Loucy (cell line): Measurements from ENCODE around the gene CDC42BPB.

Experiments
- H2AFZ ChIP-seq: fragments of 200-600 bp; sonication (generic); 2 replicates; pipeline ENCODE4 v1.6.0; 2016; ENCODE audit warnings: antibody characterized with exemption, mild to moderate bottlenecking, low read length, moderate library complexity
- H3F3A ChIP-seq: fragments of 200-600 bp; 2 replicates; pipeline ENCODE4 v1.6.0; 2016; ENCODE audit warnings: antibody characterized with exemption, low read depth, mild to moderate bottlenecking
- H3K27me3 ChIP-seq: fragments of 200-600 bp; sonication (generic); 2 replicates; pipeline ENCODE4 v1.6.1; 2014; ENCODE audit warnings: low read length, mild to moderate bottlenecking; ENCODE audit not compliant: insufficient read depth, poor library complexity, severe bottlenecking
- H3K36me3 ChIP-seq: fragments of 200-600 bp; sonication (generic); 2 replicates; pipeline ENCODE4 v1.6.1; 2016; ENCODE audit warnings: low read length; ENCODE audit not compliant: insufficient read depth
- H3K4me1 ChIP-seq: fragments of 200-600 bp; sonication (generic); 2 replicates; pipeline ENCODE4 v1.5.1; 2014; ENCODE audit warnings: low read length, mild to moderate bottlenecking; ENCODE audit not compliant: insufficient read depth, poor library complexity, severe bottlenecking
- H3K4me2 ChIP-seq: fragments of 200-600 bp; sonication (generic); 2 replicates; pipeline ENCODE4 v1.6.0; 2014; ENCODE audit warnings: antibody characterized with exemption, low read length, low read depth, mild to moderate bottlenecking; ENCODE audit not compliant: poor library complexity, severe bottlenecking
- H3K4me3 ChIP-seq: fragments of 200-600 bp; sonication (generic); 2 replicates; pipeline ENCODE4 v1.5.1; 2014; ENCODE audit warnings: low read length, mild to moderate bottlenecking, mixed read lengths; ENCODE audit not compliant: poor library complexity, severe bottlenecking
- H3K79me2 ChIP-seq: fragments of 200-600 bp; sonication (generic); 2 replicates; pipeline ENCODE4 v1.6.1; 2014; ENCODE audit warnings: low read length; ENCODE audit not compliant: insufficient read depth
- H3K9ac ChIP-seq: fragments of 200-600 bp; sonication (generic); 2 replicates; pipeline ENCODE4 v1.6.0; 2014; ENCODE audit warnings: mild to moderate bottlenecking, low read depth, low read length, moderate library complexity; ENCODE audit not compliant: poor library complexity, severe bottlenecking
- H3K9me2 ChIP-seq: fragments of 200-600 bp; sonication (generic); replicated peaks from 2 replicates; pipeline ENCODE4 v1.6.1; 2016; ENCODE audit warnings: low read depth, low read length, mixed read lengths
- H3K9me3 ChIP-seq: fragments of 200-600 bp; sonication (generic); 2 replicates; pipeline ENCODE4 v1.6.1; 2014; ENCODE audit warnings: mild to moderate bottlenecking, antibody characterized with exemption, low read length, low read depth; ENCODE audit not compliant: insufficient read depth
- H4K20me1 ChIP-seq: fragments of 200-600 bp; sonication (generic); 2 replicates; pipeline ENCODE4 v1.6.0; 2014; ENCODE audit warnings: antibody characterized with exemption, low read length, mild to moderate bottlenecking; ENCODE audit not compliant: insufficient read depth, poor library complexity, severe bottlenecking
- CTCF ChIP-seq: fragments of 200-600 bp; sonication (generic); conservative IDR thresholded peaks from 2 replicates; pipeline ENCODE4 v1.5.1; 2014; ENCODE audit warnings: mild to moderate bottlenecking, antibody characterized with exemption, low read length
- EZH2phosphoT487 ChIP-seq: fragments of 200-600 bp; IDR thresholded peaks from 2 replicates; pipeline ENCODE4 v1.6.1; 2018; ENCODE audit warnings: antibody characterized with exemption, mild to moderate bottlenecking, moderate library complexity, borderline replicate concordance

The CDC42BPB gene

GRCh38 chr14:103102689-103103260 lies 45.4 kb upstream of the CDC42BPB start:
- Histone ChIP-seq H3K36me3 (no peaks in the 10 kb centered on the region), H3K9me2 (no peaks in the 10 kb centered on the region), H2AFZ (no peak overlapping the region), H3K4me2 (no peak overlapping the region), H3F3A (no peaks in the 10 kb centered on the region), H3K79me2 (no peaks in the 10 kb centered on the region), H3K27me3 (no peaks in the 10 kb centered on the region), H3K4me1 (no peaks in the 10 kb centered on the region), H3K4me3 (no peak overlapping the region), H3K9me3 (no peaks in the 10 kb centered on the region), H3K9ac (no peak overlapping the region), H4K20me1 (no peaks in the 10 kb centered on the region)
- no peak for TF ChIP-seq CTCF
- no peak for TF ChIP-seq EZH2phosphoT487

GRCh38 chr14:103101963-103102688 lies 44.8 kb upstream of the CDC42BPB start:
- H3K9me2 ChIP-seq, result no peaks in the 10 kb centered on the region
- H3K4me2 ChIP-seq, result no peak overlapping the region
- H3K79me2 ChIP-seq, result no peaks in the 10 kb centered on the region
- TF ChIP-seq EZH2phosphoT487 (no peak), CTCF (no peak)
- no peak overlapping the region for H2AFZ ChIP-seq
- no peaks in the 10 kb centered on the region for H3K4me1 ChIP-seq
- no peaks in the 10 kb centered on the region for H3F3A ChIP-seq
- H4K20me1 ChIP-seq, result no peaks in the 10 kb centered on the region
- H3K36me3 ChIP-seq, result no peaks in the 10 kb centered on the region
- H3K9me3 ChIP-seq, result no peaks in the 10 kb centered on the region
- H3K4me3 ChIP-seq, result no peak overlapping the region
- no peaks in the 10 kb centered on the region for H3K27me3 ChIP-seq
- H3K9ac ChIP-seq, result no peak overlapping the region

GRCh38 chr14:103101257-103101962 lies 44.1 kb upstream of the CDC42BPB start:
- Histone ChIP-seq H3K27me3 (no peaks in the 10 kb centered on the region), H3K9ac (no peak overlapping the region), H3F3A (no peaks in the 10 kb centered on the region), H3K4me3 (no peak overlapping the region), H3K36me3 (no peaks in the 10 kb centered on the region), H3K9me3 (no peaks in the 10 kb centered on the region), H3K79me2 (no peaks in the 10 kb centered on the region), H3K4me1 (no peaks in the 10 kb centered on the region), H2AFZ (no peak overlapping the region), H3K9me2 (no peaks in the 10 kb centered on the region), H4K20me1 (no peaks in the 10 kb centered on the region), H3K4me2 (no peak overlapping the region)
- no peak for TF ChIP-seq EZH2phosphoT487
- TF ChIP-seq CTCF, result no peak
